H9 (cell line): ENCODE results near the gene POLR2L. TPM values are rescaled to one million over a fixed set of nuclear protein-coding genes. Genes with fewer than 3 reads are reported as not detected.

Experiments used
- DNase-seq: peaks from one replicate; pipeline ENCODE4 v3.0.0-alpha.2; 2017
- H2AFZ ChIP-seq: one replicate; pipeline ENCODE4 v1.6.1; 2013; ENCODE audit warnings: mild to moderate bottlenecking, low read length, control low read depth, moderate library complexity
- H2AK5ac ChIP-seq: 2 replicates; pipeline ENCODE4 v1.6.1; 2013; ENCODE audit warnings: low read length, control low read depth, mixed read lengths; ENCODE audit not compliant: insufficient read length
- H2BK120ac ChIP-seq: one replicate; pipeline ENCODE4 v1.6.1; 2013; ENCODE audit warnings: low read depth, mild to moderate bottlenecking, low read length, control low read depth, inconsistent platforms; ENCODE audit not compliant: poor library complexity, severe bottlenecking
- H2BK12ac ChIP-seq: 2 replicates; pipeline ENCODE4 v1.6.1; 2013; ENCODE audit warnings: low read length, control low read depth, mixed read lengths, low read depth; ENCODE audit not compliant: insufficient read length
- H2BK15ac ChIP-seq: 2 replicates; pipeline ENCODE4 v1.6.1; 2013; ENCODE audit warnings: low read depth, low read length, control low read depth
- H2BK20ac ChIP-seq: one replicate; pipeline ENCODE4 v1.6.1; 2013; ENCODE audit warnings: low read depth, mild to moderate bottlenecking, low read length, control low read depth, inconsistent platforms; ENCODE audit not compliant: poor library complexity, severe bottlenecking
- H2BK5ac ChIP-seq: 2 replicates; pipeline ENCODE4 v1.6.1; 2013; ENCODE audit warnings: low read length, control low read depth, mixed read lengths; ENCODE audit not compliant: insufficient read length
- H3K14ac ChIP-seq: 2 replicates; pipeline ENCODE4 v1.6.1; 2013; ENCODE audit warnings: low read length, control low read depth; ENCODE audit not compliant: insufficient read depth
- H3K18ac ChIP-seq: 2 replicates; pipeline ENCODE4 v1.6.1; 2013; ENCODE audit warnings: low read depth, mild to moderate bottlenecking, mixed read lengths, low read length, control low read depth; ENCODE audit not compliant: insufficient read length
- H3K23ac ChIP-seq: 2 replicates; pipeline ENCODE4 v1.6.1; 2013; ENCODE audit warnings: low read length, control low read depth, mixed read lengths, low read depth; ENCODE audit not compliant: insufficient read length
- H3K23me2 ChIP-seq: 2 replicates; pipeline ENCODE4 v1.6.1; 2013; ENCODE audit warnings: low read depth, mild to moderate bottlenecking, mixed read lengths, low read length, control low read depth; ENCODE audit not compliant: insufficient read length, poor library complexity, severe bottlenecking
- H3K27ac ChIP-seq: 2 replicates; pipeline ENCODE4 v1.5.1; 2013; ENCODE audit warnings: low read length, control low read depth, mixed read lengths, low read depth; ENCODE audit not compliant: insufficient read length
- H3K27me3 ChIP-seq: 2 replicates; pipeline ENCODE4 v1.6.1; 2013; ENCODE audit warnings: low read length, control low read depth, inconsistent platforms; ENCODE audit not compliant: insufficient read depth
- H3K4ac ChIP-seq: 2 replicates; pipeline ENCODE4 v1.6.1; 2013; ENCODE audit warnings: low read depth, mild to moderate bottlenecking, control low read depth, inconsistent platforms, low read length, moderate library complexity
- H3K4me1 ChIP-seq: 2 replicates; pipeline ENCODE4 v1.6.1; 2013; ENCODE audit warnings: low read length, control low read depth, inconsistent platforms; ENCODE audit not compliant: insufficient read depth
- H3K4me2 ChIP-seq: 2 replicates; pipeline ENCODE4 v1.6.1; 2013; ENCODE audit warnings: low read length, control low read depth, mixed read lengths; ENCODE audit not compliant: insufficient read length, insufficient read depth
- H3K56ac ChIP-seq: 2 replicates; pipeline ENCODE4 v1.6.1; 2013; ENCODE audit warnings: low read depth, mild to moderate bottlenecking, mixed read lengths, low read length, control low read depth; ENCODE audit not compliant: insufficient read length
- H3K79me1 ChIP-seq: 2 replicates; pipeline ENCODE4 v1.6.1; 2013; ENCODE audit warnings: low read depth, mild to moderate bottlenecking, moderate library complexity, low read length, control low read depth, inconsistent platforms; ENCODE audit not compliant: insufficient read depth, poor library complexity, severe bottlenecking
- H3K79me2 ChIP-seq: 2 replicates; pipeline ENCODE4 v1.6.1; 2013; ENCODE audit warnings: low read length, control low read depth, inconsistent platforms; ENCODE audit not compliant: insufficient read depth
- H3K9ac ChIP-seq: 2 replicates; pipeline ENCODE4 v1.6.1; 2013; ENCODE audit warnings: low read length, control low read depth, mixed read lengths; ENCODE audit not compliant: insufficient read length; ENCODE audit errors: extremely low read depth
- H3K9me3 ChIP-seq: one replicate; pipeline ENCODE4 v1.6.1; 2013; ENCODE audit warnings: low read depth, low read length, inconsistent platforms; ENCODE audit not compliant: control insufficient read depth
- H3T11ph ChIP-seq: one replicate; pipeline ENCODE4 v1.6.1; 2013; ENCODE audit warnings: mild to moderate bottlenecking, low read length, control low read depth, inconsistent platforms
- H4K20me1 ChIP-seq: one replicate; pipeline ENCODE4 v1.6.1; 2013; ENCODE audit not compliant: control insufficient read depth, insufficient read length, insufficient read depth
- H4K5ac ChIP-seq: 2 replicates; pipeline ENCODE4 v1.6.1; 2013; ENCODE audit warnings: low read depth, mild to moderate bottlenecking, mixed read lengths, low read length, control low read depth; ENCODE audit not compliant: insufficient read length
- H4K8ac ChIP-seq: replicated peaks from 2 replicates; pipeline ENCODE4 v1.6.1; 2013; ENCODE audit warnings: low read length, control low read depth, mixed read lengths, low read depth; ENCODE audit not compliant: insufficient read length
- H4K91ac ChIP-seq: 2 replicates; pipeline ENCODE4 v1.6.1; 2013; ENCODE audit warnings: low read depth, mild to moderate bottlenecking, moderate library complexity, mixed read lengths, low read length, control low read depth; ENCODE audit not compliant: insufficient read length
- H3K27ac Mint-ChIP-seq, 3 experiments: 2 replicates in 2 of 3; 3 replicates in 1 of 3; pipeline ENCODE4 v1.8.0; 2020 to 2021; ENCODE audit warnings: mixed read lengths in 3 of 3, mild to moderate bottlenecking in 1 of 3, moderate library complexity in 1 of 3
- H3K27me3 Mint-ChIP-seq: 2 replicates; pipeline ENCODE4 v1.8.0; 2021; ENCODE audit warnings: low read depth, mild to moderate bottlenecking, moderate library complexity, mixed read lengths
- H3K36me3 Mint-ChIP-seq, 3 experiments: 2 replicates in 2 of 3; 3 replicates in 1 of 3; pipeline ENCODE4 v1.8.0; 2020 to 2021; ENCODE audit warnings: low read depth in 3 of 3, mixed read lengths in 3 of 3; ENCODE audit not compliant: insufficient read depth in 1 of 3
- H3K4me1 Mint-ChIP-seq, 2 experiments: 2 replicates each; pipeline ENCODE4 v1.8.0; 2020; ENCODE audit warnings: mixed read lengths in 2 of 2
- H3K4me3 Mint-ChIP-seq, 2 experiments: 2 replicates in 1 of 2; 3 replicates in 1 of 2; pipeline ENCODE4 v1.8.0; 2020 to 2021; ENCODE audit warnings: mild to moderate bottlenecking in 2 of 2, mixed read lengths in 2 of 2, moderate library complexity in 1 of 2
- H3K9me3 Mint-ChIP-seq, 2 experiments: 2 replicates in 1 of 2; 3 replicates in 1 of 2; pipeline ENCODE4 v1.8.0; 2020; ENCODE audit warnings: mild to moderate bottlenecking in 2 of 2, mixed read lengths in 2 of 2, moderate library complexity in 1 of 2
- WGBS: extraction: QIAGEN DNeasy Blood & Tissue Kit; methylation state at CpG from one replicate; pipeline ENCODE4 v1.1.7; 2013; ENCODE audit warnings: missing lambda C conversion rate, low lambda C conversion rate, mixed read lengths; ENCODE audit not compliant: insufficient read length; ENCODE audit errors: extremely low coverage; 5-methylcytosine and 5-hydroxymethylcytosine counted together
- total RNA-seq: library from RNA; stranded (reverse); gene quantifications from 2 replicates; pipeline ENCODE4 v1.2.1, GENCODE V29; 2021
- TF ChIP-seq, protein P1 (sequence below): fragments of 200-600 bp; sonication (generic); conservative IDR thresholded peaks from 3 replicates; pipeline ENCODE4 v1.8.0; 2021; ENCODE audit warnings: antibody characterized with exemption, mild to moderate bottlenecking

Gene POLR2L
- total RNA-seq, 1 experiment from 2014 or later: 135 TPM

DNA sequence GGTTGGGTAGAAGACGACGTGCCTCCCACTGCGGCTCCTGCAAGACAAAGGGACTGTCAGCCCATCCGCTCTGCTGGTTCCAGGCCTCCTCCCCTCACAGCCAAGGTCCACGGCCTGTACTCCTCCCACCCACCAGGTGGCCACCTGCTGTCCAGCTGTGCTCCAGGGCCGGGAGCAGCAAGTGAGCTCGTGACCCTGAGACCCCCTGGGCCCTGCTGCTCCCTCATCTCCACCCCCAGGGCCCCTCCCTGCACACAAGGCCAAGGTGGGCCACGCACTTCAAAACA is 27.7 kb upstream of the POLR2L start:
- Mint-ChIP-seq H3K36me3 (peaks cover 8 to 35% (median 30%) of the 10 kb centered on the region in 3 experiments), H3K27ac (peak overlapping the region in 1 of 3 experiments; percentile 68; a peak in 1 of 7 replicates), H3K9me3 (no peaks in the 10 kb centered on the region), H3K27me3 (peaks cover 3% of the 10 kb centered on the region; the same call in 1 of the 2 replicates), H3K4me3 (no peak overlapping the region), H3K4me1 (peaks cover 4 to 7% of the 10 kb centered on the region in 2 experiments)
- TF ChIP-seq, protein P1, sequence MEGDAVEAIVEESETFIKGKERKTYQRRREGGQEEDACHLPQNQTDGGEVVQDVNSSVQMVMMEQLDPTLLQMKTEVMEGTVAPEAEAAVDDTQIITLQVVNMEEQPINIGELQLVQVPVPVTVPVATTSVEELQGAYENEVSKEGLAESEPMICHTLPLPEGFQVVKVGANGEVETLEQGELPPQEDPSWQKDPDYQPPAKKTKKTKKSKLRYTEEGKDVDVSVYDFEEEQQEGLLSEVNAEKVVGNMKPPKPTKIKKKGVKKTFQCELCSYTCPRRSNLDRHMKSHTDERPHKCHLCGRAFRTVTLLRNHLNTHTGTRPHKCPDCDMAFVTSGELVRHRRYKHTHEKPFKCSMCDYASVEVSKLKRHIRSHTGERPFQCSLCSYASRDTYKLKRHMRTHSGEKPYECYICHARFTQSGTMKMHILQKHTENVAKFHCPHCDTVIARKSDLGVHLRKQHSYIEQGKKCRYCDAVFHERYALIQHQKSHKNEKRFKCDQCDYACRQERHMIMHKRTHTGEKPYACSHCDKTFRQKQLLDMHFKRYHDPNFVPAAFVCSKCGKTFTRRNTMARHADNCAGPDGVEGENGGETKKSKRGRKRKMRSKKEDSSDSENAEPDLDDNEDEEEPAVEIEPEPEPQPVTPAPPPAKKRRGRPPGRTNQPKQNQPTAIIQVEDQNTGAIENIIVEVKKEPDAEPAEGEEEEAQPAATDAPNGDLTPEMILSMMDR: peak; percentile 41; the same call in 2 of the 3 replicates
- Histone ChIP-seq H2BK12ac (no peak overlapping the region), H4K5ac (no peak overlapping the region), H4K91ac (no peak overlapping the region), H3K4ac (no peak overlapping the region), H3K27me3 (no peaks in the 10 kb centered on the region), H3K23ac (no peak overlapping the region), H3K56ac (no peak overlapping the region), H2AFZ (no peak overlapping the region), H3K9me3 (no peaks in the 10 kb centered on the region), H3K4me2 (no peak overlapping the region), H2BK120ac (no peak overlapping the region), H3K18ac (no peak overlapping the region), H2BK5ac (no peak overlapping the region), H3T11ph (no peak overlapping the region), H3K23me2 (no peaks in the 10 kb centered on the region), H3K79me2 (no peaks in the 10 kb centered on the region), H2BK15ac (no peak overlapping the region), H2AK5ac (no peak overlapping the region), H3K79me1 (no peaks in the 10 kb centered on the region), H2BK20ac (no peak overlapping the region), H3K27ac (no peak overlapping the region), H3K14ac (no peak overlapping the region), H3K4me1 (no peaks in the 10 kb centered on the region), H3K9ac (no peak overlapping the region), H4K20me1 (no peaks in the 10 kb centered on the region), H4K8ac (no peak overlapping the region)
- no CpG with 5 or more reads among the region's 8 CpGs for WGBS
- no peak for DNase-seq
